GM19468 (cell line): ENCODE results near the gene FAM163B.

ENCODE experiments used
- ATAC-seq: cut with Tn5 transposase; IDR thresholded peaks from one replicate; pipeline ENCODE4 v1.9.1; 2021; ENCODE audit warnings: mild to moderate bottlenecking, moderate library complexity, moderate number of reproducible peaks; ENCODE audit not compliant: unreplicated experiment; ENCODE audit errors: extremely low read depth

Gene FAM163B

GRCh38 chr9:133536536-133536935 lies 72.7 kb downstream of the FAM163B start:
- no peak for ATAC-seq

GRCh38 chr9:133536080-133536479 lies 73.1 kb downstream of the FAM163B start:
- no peak for ATAC-seq

GRCh38 chr9:133535306-133535877 lies 73.8 kb downstream of the FAM163B start:
- no peak for ATAC-seq

GRCh38 chr9:133534346-133535291 lies 74.6 kb downstream of the FAM163B start, which contains the start of gene ADAMTSL2:
Gene ADAMTSL2 (plus strand): TSS chr9:133534704. CDS start chr9:133536713, 2,009 bp downstream.
- ATAC-seq: no peak

GRCh38 chr9:133533857-133534256 lies 75.3 kb downstream of the FAM163B start:
- ATAC-seq: no peak

GRCh38 chr9:133532937-133533668 lies 76.1 kb downstream of the FAM163B start:
- ATAC-seq: no peak

GRCh38 chr9:133531293-133531692 lies 77.9 kb downstream of the FAM163B start:
- no peak for ATAC-seq

- ATAC-seq: no peak
These were observed 79.3 kb downstream of the FAM163B start for GRCh38 chr9:133529874-133530273.

- ATAC-seq: no peak
These were observed 79.7 kb downstream of the FAM163B start for GRCh38 chr9:133529457-133529856.

- no peak for ATAC-seq
These were observed 80.3 kb downstream of the FAM163B start for GRCh38 chr9:133528876-133529241.

- ATAC-seq: no peak
These were observed 81.0 kb downstream of the FAM163B start for GRCh38 chr9:133528001-133528875.

GRCh38 chr9:133527444-133527920 lies 81.7 kb downstream of the FAM163B start:
- no peak for ATAC-seq
